Bronchial epithelial cell (primary cell): ENCODE measurements around the gene P3H2. TPM values are rescaled to one million over a fixed set of nuclear protein-coding genes. Genes with fewer than 3 reads are reported as not detected.

Experiments used
- DNase-seq: peaks from one replicate; pipeline ENCODE4 v3.0.0-alpha.2; 2010; ENCODE audit warnings: low read depth
- FAIRE-seq: peaks from 2 replicates; lab custom pipeline; 2011; peaks lifted over from hg19 to GRCh38; lab: Jason Lieb, UNC
- H3K27me3 ChIP-seq: 2 replicates; pipeline ENCODE4 v1.5.1; 2011; ENCODE audit warnings: low read length; ENCODE audit not compliant: control insufficient read depth, insufficient read depth
- H3K36me3 ChIP-seq: 2 replicates; pipeline ENCODE4 v1.5.1; 2011; ENCODE audit warnings: low read length; ENCODE audit not compliant: control insufficient read depth, insufficient read depth
- H3K4me3 ChIP-seq: 2 replicates; pipeline ENCODE4 v1.5.1; 2011; ENCODE audit warnings: mild to moderate bottlenecking, low read depth, low read length, control low read depth
- CTCF ChIP-seq: IDR thresholded peaks from 2 replicates; pipeline ENCODE4 v1.5.1; 2011; ENCODE audit warnings: mild to moderate bottlenecking, moderate library complexity, low read length, control low read depth, inconsistent platforms; ENCODE audit not compliant: insufficient read depth, severe bottlenecking
- total RNA-seq: library from RNA; depleted of rRNA; stranded (reverse); fragments of >200 nt; gene quantifications from 2 replicates; pipeline ENCODE4 v1.2.1, GENCODE V29; 2014

P3H2 gene
- total RNA-seq, 1 donor from 2014 or later: 7.6 TPM

DNA sequence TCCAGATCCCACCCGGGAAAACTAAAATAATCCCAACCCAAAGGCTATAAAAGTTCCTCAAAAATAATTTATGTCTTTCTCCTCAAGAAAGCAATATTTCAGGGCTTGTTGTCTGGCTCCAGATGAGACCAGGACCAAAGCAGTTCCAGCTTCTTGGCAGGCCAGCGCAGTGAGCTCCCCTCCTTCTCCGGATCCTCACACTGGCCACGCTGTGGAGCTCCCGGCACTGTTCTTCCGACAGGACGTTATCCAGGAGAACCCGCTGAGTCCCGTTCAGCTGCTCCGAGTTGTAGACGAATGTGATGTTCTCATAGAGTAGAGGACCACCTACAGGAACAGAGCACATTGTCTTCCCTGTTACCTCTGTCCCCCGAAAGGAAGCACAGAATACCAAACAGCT is 146.3 kb downstream of the P3H2 start:
- FAIRE-seq (no peak), DNase-seq (no peak)
- Histone ChIP-seq H3K36me3 (no peaks in the 10 kb centered on the region), H3K4me3 (no peak overlapping the region), H3K27me3 (no peaks in the 10 kb centered on the region)
- no peak for TF ChIP-seq CTCF

DNA sequence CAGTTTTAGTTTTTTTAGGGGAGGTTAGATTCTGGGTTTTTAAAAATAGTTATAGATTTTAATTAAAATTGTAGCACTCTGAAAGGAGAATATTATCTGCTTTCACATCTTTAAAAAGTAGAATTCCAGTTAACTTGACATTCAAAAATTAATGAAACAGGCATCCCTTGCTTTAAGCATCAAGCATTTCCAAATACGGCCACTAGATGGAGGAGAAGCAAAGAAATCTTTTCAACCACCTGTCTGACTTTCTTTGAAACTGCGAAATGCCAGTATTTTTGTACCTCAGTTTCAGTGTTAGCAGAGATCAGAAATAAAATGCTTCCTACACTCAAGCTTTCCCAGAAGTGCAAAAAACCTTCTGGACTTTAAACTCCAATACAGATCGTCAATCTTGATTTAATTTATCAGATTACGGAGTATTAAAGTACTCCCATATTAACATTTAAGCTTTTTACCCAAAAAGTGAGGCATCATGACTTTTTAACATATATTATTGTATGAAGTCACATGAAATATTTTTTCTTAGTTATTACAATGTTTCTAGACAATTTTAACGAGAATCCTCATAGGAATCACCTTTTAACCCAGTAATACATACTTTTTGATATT is 153.3 kb downstream of the P3H2 start:
- Histone ChIP-seq H3K4me3 (no peak overlapping the region), H3K27me3 (no peaks in the 10 kb centered on the region), H3K36me3 (no peaks in the 10 kb centered on the region)
- no peak for FAIRE-seq
- TF ChIP-seq CTCF: peak; percentile 60
- peak; percentile 59 for DNase-seq

GRCh38 chr3:189966843-189967242 is 153.9 kb downstream of the P3H2 start:
- no peak for TF ChIP-seq CTCF

DNA sequence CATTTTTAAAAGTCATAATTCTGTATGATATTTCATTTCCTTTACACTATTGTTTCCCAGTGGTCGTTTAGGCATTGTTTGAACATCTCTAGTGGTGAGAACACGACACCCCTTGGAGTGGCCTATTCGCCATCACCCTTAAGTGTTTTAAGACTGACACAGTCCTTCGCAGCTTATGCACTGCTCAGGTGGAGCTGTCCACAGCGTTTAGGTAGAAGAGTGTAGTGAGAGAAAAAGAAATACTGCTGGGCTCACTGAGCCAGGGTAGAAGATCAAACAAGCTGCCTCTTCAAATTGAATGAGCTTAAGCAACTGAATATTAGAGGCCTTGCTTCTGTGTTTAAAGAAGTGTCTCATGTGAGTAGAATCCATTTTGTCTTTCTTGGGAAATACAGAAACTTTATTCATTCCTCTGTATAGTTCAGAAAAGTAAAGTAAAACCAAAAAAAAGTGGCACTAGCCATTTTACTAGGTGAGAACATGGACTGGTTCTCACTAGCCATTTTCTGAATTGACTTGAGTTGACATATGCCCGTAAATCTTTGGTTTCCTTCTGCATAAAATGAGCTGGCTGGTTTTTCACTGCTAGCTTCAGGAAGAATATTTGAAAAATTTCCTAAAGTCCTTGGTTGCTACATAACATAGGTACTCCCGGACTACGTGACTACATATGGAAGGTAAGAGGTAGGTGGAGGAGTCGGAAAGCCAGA is 155.9 kb downstream of the P3H2 start:
- H3K27me3 ChIP-seq: no peaks in the 10 kb centered on the region
- no peak for FAIRE-seq
- DNase-seq: no peak
- TF ChIP-seq CTCF: no peak
- H3K36me3 ChIP-seq: no peaks in the 10 kb centered on the region
- no peak overlapping the region for H3K4me3 ChIP-seq

More at GRCh38 chr3:189966843-189967242, 153.9 kb downstream of the P3H2 start:
- no peak for FAIRE-seq
- no peaks in the 10 kb centered on the region for H3K27me3 ChIP-seq
- no peak for DNase-seq
- no peak overlapping the region for H3K4me3 ChIP-seq
- H3K36me3 ChIP-seq: no peaks in the 10 kb centered on the region

GRCh38 chr3:189962466-189962865 is 158.2 kb downstream of the P3H2 start:
- FAIRE-seq: no peak
- TF ChIP-seq CTCF: no peak
- DNase-seq: no peak
- Histone ChIP-seq H3K36me3 (no peaks in the 10 kb centered on the region), H3K27me3 (no peaks in the 10 kb centered on the region), H3K4me3 (no peak overlapping the region)
